Esophagus muscularis mucosa (tissue), 4 donors: ENCODE results near the gene TRHDE.

ENCODE experiments used
- EP300 ChIP-seq: sonication (generic); formaldehyde crosslinking; IDR thresholded peaks from one replicate; pipeline ENCODE4 v1.6.1; 2017; ENCODE audit warnings: antibody characterized with exemption
- POLR2A ChIP-seq: fragments of 450-650 bp; IDR thresholded peaks from one replicate; pipeline ENCODE4 v1.6.1; 2017; ENCODE audit warnings: antibody characterized with exemption, moderate library complexity, mild to moderate bottlenecking, low read depth
- TF ChIP-seq, protein P1 (sequence below), 3 experiments: fragments of 200-600 bp in 2 of 3; fragments of 450-650 bp in 1 of 3; sonication (generic) in 2 of 3; IDR thresholded peaks; one replicate each; pipeline ENCODE4 v1.5.1; 2017 to 2019; ENCODE audit warnings: antibody characterized with exemption in 3 of 3, mild to moderate bottlenecking in 2 of 3, moderate library complexity in 1 of 3

DNA sequence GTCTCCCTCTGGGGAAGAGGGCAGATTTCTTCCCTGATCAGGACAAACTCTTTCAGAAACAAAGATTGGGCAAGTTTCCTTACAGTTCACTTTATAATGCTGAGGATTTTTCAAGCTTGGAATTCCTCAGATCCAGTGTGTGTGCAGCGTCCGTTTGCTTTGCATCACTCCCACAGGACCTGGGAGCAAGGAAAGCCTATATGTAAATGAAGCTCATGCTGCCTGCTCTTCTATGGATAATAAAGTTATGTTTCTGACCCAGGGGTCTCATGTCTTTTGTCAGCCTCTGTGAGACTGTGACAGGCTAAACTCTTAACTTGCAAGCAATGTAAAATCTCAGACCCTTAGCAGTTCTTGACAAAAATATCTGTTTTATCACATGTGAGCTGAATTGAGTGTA is 41.6 kb downstream of the TRHDE start:
- TF ChIP-seq, protein P1, sequence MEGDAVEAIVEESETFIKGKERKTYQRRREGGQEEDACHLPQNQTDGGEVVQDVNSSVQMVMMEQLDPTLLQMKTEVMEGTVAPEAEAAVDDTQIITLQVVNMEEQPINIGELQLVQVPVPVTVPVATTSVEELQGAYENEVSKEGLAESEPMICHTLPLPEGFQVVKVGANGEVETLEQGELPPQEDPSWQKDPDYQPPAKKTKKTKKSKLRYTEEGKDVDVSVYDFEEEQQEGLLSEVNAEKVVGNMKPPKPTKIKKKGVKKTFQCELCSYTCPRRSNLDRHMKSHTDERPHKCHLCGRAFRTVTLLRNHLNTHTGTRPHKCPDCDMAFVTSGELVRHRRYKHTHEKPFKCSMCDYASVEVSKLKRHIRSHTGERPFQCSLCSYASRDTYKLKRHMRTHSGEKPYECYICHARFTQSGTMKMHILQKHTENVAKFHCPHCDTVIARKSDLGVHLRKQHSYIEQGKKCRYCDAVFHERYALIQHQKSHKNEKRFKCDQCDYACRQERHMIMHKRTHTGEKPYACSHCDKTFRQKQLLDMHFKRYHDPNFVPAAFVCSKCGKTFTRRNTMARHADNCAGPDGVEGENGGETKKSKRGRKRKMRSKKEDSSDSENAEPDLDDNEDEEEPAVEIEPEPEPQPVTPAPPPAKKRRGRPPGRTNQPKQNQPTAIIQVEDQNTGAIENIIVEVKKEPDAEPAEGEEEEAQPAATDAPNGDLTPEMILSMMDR (IDR thresholded peaks at IDR 0.05) = no peak
- TF ChIP-seq EP300 (no peak), POLR2A (no peak)
